ENCODE results near the gene LRG1.

Gene LRG1

DNA sequence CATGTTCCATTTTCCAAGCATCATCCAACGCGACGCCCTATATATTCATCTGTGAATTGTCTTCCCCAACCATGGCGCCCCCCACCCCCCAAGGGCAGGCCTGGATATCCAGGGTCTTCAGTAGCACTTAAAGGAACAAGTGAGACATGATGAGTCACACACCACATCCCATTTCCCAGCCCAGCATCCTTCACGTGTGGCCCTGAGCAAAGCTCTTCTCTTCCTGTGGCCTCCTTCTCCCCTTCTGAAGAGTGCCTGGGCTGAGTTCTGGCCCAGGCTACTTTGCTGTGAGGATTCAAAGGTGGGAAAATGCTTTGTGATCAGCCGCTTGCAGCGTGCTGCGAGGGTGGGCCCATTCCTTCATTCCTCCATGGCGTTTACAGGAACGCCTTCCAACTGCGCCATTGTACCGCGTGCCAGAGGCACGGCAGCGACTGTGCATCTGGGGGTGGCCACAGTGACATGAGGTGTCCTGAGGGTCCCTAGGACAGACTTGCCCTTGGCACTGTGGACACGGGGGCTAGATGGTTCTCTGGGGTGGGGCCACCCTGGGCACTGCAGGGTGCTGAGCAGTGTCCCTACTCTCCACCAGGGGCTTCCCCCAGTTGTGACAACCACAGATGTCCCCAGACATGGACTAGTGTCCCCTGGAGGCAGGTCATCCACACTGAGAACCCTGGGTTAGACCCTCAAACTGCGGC, 33.2 kb downstream of the LRG1 start:
- DNase-seq = no peak

DNA sequence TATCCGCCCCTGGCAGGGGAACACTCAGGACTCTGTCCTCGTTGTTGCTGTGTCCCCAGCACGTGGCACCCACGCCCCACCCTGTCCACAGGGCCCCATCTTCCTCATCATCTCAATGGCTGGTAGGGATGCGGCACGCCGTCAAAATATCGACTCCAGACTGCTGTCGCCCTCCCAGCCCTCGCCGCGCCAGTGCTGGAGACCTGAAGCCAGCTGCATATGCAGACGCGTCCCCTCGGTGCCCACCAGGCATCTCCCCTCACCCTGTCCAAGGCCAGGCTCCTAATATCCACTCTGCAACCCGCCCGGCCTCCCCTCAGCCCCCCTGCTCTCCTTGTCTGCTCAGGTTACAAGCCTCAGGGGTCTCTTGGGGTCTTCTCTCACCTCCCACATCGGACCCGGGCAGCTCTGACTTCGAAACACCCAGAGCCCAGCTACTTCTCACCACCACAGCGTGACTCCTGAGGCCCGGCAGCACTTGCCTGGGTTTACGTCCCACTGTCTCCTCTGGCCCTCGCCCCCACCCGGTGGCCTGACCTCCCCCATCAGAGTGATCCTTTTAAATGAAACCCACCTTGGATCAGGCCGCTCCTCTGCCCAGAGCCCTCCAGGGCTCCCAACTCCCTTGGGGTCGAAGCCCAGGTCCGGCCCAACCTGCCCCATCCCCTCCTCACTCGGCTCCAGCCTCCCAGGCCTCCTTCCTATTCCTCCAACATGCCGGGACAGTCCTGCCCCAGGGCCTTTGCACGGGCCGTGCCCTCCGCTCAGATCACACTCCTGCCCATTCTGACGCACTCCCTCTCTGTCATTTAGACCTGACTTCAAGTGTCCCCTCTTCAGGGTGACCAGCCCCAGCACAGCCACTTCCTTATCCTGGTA, 34.0 kb downstream of the LRG1 start:
- no peak for DNase-seq

DNA sequence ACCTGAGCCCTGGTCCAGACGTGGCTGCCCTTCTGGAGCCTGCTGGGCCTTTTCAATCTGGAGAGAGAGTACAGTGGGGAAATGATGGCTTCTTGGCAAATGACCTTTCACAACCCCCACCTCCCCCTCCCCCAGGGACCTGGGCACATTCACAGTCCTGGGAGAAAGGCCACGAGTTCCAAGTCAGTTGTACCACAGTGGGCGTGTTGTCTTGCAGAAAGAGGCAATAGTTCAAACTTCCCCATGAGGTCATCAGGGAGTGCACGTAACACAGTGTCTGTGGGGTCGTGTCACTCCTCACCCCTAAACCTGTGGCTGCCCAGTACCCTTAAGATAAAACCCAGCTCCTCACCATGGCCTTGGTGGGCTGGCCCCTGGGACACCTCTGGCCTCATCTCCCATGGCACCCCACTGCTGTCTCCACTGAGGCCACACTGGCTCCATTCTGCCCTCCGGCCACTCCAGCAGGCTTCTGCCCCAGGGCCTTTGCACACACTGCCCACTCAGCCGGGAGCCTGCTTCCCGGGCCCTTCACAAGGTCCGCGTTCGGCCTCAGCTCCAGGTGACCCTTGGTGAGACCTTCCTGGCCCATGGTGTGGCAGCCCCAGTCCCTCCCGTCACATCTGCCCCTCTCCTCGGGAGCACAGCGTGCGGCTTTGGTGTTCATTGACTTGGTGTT, 34.8 kb downstream of the LRG1 start:
- DNase-seq = no peak

DNA sequence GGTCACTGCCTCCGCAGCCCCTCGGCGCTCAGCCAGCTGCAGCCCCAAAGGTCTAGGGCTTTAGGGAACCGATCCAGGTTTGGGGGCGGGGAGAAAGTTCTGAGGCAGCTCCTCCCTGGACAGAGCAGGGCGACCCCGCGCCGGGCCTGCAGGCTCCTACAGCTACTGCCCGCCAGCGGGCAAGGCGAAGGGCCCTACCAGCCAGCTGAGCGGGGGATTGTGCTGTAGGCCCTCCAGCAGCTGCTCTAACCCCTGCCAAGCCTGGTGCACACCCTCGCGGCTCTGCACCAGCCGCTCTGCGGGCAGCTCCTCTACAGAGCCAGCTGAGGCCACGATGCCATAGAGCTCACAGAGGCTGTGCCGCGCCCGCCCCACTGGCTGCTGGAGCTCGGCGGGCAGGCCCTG, 35.5 kb downstream of the LRG1 start:
- no peak for DNase-seq

DNA sequence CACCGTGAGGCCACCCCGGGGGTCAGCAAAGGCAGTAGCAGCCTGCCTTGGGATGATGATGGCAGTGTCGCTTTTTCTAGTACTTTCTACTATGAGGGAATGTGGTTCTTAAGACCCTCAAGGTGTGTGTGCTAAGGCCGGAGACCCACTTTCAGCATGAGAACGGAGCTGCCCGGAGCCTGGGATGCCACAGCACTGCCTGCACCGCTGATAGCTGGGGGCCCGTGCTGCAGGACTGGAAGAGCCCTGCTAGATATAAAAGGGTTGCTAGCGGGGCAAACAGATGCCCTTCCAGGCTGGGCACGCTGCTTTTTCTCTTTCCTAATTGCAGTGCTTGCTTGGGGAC, 36.0 kb downstream of the LRG1 start:
- DNase-seq = no peak

DNA sequence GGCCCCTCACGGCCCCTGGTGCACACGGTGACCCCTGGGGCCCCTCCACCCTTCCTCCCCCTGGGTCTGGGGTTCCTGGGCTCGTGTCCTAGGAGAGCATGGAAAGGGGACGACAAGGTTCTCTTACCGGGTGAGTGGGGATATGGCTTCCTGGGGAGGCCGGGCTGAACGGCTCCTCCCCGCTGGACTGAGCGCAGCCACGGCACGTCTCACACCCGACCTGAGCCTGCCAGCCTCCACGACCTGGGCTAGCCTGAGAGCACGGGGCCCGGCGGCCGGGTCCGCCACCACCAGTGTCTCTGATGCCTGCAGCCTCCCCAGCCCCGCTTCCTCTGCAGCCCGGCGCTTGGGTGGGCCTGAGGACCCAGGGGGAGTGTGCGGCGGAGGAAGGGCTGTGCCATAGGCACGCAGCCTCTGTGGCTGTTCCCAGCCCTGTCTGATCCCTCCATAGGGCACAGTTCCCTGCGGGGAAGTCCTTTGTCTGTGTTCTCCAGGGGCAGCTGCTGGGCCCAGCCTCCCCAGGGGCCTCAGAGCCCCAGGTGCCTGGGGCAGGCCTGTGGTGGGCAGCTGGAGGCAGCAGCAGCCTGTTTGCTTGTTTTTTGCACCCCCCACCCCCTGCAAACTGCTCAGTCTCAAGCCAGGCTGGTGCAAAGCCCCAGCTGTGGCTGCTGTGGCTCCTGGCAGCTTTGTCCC, 36.6 kb downstream of the LRG1 start:
- DNase-seq = no peak

DNA sequence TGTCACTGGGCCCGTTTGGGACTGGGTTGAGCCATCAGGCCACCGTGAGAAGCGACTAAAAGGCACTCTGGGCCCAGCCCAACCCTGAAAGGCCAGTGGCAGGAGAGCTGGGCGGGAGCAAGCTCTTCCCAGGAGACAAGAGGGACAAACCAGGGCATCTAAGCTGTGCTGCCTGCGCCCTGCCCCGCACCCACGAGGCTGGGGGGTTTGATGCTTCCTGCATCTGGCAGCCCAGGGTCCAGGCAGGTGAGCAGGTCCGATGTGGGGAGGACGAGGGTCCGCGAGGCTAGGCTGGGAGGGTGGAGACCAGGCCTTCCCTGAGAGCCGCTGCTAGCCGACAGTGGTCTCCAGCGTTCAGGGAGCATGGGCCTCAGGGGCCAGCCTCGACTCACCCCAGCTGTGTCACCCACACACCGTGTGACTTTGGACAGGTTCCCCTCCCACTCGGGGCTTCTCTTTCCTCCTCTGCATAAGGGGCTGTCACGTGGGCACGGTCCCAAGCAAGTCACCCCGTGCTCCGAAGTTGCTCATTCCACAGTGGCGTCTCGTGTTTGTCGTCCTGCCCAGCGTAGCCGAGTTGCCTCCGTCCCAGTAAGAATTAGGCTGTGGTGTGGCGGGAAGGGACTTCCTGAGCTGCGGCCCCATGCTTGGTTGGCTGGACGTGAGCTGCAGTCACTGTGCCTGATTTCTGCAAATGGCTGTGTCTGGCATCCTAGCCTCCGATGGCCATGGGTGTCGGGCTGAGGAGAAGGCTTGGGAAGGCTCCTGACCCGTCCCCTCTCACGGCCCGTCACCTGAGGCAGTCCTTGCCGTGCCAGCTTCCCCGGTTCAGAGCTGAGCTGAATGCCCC, 37.3 kb downstream of the LRG1 start:
- DNase-seq = no peak

DNA sequence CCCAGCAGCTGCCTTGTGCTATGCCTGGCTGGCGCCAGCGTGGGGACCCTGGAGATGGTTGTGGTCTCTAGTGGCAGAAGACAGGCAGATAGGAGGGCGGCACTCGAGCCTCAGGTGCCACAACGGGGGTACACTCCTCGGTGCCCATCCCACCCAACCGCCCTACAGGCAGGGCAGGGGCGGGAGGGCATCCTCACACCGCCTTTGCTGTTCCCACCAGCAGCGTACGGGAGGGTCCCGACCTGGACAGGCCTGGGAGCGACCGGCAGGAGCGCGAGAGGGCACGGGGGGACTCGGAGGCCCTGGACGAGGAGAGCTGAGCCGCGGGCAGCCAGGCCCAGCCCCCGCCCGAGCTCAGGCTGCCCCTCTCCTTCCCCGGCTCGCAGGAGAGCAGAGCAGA, 38.1 kb downstream of the LRG1 start:
- DNase-seq = no peak

DNA sequence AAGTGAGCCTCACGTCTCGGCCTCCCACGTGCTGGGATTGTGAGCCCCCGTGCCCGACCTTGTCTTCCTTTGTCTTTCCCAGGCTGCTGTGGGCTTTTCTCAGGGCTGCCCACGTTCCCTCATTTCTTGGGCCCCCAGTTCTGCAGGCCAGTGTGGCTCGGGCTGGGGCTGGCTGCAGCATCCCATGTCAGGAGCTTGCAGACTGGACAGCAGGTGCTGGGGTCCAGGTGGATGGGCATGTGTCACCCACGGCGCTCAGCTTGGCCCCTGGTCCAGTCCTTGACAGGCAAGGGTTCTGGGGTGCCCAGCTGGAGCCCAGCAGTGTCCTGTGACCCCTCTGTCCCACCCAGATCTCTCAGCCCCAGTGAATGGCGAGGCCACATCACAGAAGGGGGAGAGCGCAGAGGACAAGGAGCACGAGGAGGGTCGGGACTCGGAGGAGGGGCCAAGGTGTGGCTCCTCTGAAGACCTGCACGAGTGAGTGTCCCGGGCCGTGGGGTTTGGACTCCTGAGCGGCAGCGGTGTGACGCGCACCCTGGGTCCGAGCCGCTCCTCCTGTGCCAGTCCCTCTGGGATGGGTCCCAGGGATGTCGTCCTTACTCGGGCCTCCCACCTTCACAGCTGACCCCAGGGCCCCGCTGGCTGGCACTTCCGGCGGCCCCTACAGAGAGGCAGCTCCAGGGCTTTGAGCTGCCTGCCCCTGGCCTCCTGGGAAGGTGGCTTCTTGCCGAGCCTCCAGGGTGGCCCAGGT, 38.8 kb downstream of the LRG1 start:
- no peak for DNase-seq

DNA sequence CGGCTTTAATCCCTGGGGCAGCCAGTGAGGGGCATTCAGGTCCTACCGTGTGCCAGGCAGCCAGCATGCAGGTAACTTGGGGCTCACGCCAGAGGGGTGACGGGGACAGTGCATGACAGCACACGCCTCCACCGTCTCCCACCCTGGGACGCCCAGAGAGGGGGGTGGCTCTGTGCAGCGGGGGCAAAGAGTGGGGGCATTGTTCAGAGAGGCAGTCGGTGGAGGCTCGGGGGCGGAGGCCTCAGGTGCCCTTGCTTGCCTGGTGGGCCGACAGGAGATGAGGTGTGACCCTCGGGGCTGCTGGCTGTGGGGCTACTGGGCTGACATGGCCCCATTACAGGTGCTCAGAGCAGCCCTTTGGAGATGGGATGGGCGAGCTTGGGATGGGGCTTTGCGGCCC, 40.0 kb downstream of the LRG1 start:
- no peak for DNase-seq

DNA sequence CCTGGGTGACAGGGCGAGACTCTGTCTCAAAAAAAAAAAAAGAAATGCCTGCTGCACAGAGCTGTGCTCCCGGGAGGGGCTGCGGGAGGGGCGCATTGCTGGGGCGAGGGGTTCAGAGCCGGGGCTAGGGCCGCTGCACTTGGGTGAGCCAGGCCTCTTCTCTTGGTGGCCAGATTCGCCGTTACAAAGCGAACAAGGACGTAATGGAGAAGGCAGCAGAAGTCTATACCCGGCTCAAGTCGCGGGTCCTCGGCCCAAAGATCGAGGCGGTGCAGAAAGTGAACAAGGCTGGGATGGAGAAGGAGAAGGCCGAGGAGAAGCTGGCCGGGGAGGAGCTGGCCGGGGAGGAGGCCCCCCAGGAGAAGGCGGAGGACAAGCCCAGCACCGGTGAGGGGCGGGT, 40.5 kb downstream of the LRG1 start:
- no peak for DNase-seq

DNA sequence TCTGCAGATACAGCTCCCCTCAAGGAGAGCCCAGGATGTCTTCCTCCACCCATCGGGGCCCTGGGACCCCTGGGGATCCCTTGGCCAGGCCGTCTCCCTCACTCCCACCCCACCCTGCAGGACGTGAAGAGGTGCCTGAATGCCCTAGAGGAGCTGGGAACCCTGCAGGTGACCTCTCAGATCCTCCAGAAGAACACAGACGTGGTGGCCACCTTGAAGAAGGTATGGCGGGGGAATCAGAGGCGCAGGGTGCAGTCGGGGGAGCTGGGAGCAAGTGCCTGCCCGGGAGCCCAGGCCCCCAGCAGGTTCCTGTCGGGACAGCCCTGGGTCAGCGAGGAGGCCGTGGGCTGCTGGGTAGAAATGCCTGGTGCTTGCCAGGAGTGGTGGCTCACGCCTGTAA, 41.1 kb downstream of the LRG1 start:
- no peak for DNase-seq

DNA sequence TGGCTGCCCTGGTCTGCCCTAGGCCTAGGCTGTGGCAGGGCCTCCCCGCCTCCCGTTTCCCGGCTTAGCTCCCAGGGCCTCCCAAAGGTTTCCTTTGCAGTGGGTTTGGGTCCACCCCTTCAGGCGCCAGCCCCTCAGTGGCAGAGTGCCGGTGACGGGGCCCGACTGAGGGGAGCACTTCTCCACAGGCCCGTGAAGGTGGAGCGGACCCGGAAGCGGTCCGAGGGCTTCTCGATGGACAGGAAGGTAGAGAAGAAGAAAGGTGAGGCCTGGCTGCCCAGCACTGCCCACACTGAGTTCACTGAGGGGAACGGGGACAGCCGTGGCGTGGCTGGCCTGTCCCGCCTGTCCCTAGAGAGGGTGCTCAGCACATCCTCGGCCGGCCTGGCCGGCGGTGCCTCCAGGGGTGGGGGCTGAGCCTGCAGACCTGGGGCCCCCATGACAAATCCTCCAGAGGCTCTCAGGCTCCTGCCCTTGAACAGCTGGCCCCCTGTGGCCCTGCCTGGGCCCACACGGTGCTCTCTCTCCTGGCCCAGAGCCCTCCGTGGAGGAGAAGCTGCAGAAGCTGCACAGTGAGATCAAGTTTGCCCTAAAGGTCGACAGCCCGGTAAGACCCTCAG, 42.0 kb downstream of the LRG1 start:
- no peak for DNase-seq

DNA sequence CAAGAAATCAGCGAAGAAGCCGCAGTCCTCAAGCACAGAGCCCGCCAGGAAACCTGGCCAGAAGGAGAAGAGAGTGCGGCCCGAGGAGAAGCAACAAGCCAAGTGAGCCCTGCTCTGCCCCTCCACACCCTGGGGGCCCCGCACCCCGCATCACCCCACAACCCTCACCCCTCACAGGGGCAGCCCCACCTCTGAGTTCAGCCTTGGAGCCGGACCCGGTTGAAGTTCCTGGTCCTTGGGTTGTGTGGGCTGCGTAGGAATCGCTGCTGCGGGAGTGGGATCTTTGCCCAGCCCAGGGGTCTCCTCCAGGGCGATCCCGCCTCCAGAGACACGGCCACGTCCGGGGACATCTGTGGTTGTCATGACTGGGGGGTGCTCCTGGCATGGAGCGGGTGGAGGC, 43.5 kb downstream of the LRG1 start:
- DNase-seq = no peak

DNA sequence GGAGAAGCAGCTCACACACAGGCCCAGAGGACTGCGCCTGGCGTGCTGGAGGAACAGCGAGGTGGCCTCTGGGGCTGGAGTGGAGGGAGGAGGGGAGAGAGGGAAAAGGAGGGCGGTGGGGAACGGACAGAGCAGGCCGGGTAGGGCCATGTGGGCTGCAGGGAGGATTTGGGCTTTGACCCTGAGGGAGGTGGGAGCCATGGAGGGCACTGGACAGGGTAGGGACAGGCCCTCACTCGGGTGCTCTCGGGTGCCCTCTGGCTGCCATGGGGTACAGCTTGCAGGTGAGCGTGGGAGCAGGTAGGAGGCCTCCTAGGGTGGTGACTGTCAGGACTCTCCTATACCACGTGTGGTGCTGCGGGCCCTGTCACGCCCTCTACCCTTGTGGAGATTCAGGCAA, 44.4 kb downstream of the LRG1 start:
- DNase-seq = no peak

DNA sequence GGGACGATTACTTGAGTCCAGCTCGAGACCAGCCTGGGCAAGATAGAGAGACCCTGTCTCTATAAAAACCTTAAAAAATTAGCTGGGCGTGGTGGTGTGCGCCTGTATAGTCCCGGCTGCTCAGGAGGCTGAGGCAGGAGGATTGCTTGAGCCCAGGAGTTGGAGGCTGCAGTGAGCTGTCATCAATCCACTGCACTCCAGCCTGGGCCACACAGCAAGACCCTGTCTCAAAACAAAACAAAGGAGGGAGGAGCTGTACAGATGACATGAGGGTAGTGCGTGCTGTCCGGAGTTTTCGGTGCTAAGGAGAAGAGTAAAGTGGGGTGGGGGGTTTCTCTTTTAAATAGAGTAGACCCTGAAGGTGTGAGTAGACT, 45.2 kb downstream of the LRG1 start:
- DNase-seq = no peak

DNA sequence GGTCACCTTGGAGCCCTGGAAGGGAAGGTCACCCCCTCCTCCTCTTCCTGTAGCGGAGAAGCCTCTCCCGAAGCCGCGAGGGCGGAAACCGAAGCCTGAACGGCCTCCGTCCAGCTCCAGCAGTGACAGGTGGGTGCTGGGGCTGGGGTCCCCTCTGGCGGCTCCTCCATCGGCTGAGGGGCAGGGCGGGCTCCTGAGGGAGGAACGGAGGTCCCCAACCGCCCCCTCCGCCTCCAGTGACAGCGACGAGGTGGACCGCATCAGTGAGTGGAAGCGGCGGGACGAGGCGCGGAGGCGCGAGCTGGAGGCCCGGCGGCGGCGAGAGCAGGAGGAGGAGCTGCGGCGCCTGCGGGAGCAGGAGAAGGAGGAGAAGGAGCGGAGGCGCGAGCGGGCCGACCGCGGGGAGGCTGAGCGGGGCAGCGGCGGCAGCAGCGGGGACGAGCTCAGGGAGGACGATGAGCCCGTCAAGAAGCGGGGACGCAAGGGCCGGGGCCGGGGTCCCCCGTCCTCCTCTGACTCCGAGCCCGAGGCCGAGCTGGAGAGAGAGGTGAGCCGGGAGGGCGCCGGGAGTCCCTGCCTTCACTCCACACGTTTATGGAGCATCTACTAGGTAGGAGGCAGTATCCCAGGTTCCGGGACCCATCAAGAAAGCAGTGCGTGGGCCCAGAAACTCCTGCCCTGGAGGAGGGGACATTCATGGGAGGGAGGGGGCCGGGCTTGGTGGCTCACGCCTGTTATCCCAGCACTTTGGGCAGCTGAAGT, 45.7 kb downstream of the LRG1 start:
- no peak for DNase-seq

DNA sequence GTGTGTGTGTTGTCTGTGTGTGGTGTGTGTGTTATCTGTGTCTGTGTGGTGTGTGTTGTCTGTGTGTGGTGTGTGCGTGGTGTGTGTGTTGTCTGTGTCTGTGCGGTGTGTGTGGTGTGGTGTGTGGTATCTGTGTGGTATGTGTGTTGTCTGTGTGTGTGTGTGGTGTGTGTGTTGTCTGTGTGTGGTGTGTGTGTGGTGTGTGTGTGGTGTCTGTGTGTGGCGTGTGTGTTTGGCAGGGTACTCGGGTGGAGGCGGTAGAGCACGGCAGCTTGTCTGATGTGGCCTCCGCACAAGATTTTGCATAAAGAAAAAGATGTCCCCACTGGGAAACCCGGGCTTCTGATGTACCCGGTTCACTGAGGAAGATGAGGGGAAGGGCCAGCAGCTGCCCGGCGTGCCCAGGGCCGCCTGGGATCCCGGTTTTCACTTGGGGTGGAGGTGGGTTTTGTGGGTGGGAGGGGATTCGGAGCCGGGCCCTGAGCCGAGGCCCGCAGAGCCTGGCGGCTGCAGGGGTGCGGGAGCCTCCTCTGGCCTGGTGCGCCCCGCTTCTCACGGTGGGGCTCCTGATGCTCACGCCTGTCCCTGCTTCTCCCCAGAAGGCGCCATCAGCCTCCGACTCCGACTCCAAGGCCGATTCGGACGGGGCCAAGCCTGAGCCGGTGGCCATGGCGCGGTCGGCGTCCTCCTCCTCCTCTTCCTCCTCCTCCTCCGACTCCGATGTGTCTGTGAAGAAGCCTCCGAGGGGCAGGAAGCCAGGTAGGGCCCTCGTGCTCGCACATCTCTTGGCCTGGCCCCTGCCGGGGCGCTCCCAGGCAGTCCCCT, 46.5 kb downstream of the LRG1 start:
- DNase-seq = no peak

DNA sequence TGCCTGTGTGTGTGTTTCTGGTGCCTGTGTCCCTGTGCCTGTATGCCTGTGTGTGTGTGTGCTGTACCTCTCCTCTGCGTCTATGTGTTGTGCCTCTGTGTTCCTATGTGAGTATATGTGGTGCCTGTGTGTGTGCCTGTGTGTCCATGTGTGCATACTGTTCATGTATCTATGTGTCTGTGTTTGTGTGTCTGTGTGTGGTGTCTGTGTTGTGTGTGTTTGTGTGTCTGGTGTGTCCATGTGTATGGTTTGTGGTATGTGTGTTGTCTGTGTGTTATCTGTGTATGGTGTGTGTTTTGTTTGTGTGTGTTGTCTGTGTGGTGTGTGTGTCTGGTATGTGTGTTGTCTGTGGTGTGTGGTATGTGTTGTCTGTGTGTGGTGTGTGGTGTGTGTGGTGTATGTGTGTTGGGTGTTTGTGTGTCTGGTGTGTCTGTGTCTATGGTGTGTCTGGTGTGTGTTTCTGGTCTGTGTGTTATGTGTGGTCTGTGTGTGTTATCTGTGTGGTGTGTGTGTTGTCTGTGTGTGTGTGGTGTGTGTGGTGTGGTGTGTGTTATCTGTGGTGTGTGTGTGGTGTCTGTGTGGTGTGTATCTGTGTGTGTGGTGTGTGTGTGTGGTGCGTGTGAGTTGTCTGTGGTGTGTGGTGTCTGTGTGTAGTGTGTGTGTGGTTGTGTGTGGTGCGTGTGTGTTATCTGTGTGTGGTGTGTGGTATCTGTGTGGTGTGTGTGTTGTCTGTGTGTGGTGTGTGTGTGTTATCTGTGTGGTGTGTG, 47.3 kb downstream of the LRG1 start:
- no peak for DNase-seq
